ENCODE measurements around the gene DUSP7. TPM values are rescaled to one million over a fixed set of nuclear protein-coding genes. Genes with fewer than 3 reads are reported as not detected.

The DUSP7 gene
- total and polyA plus RNA-seq, 9 of the 15 experiments (the other 6 are each of a cell fraction or from before 2014, with no cell fraction given), result 0.45 to 15.8 (median 8.2) TPM

- TF ChIP-seq CHD7 (IDR thresholded peaks at IDR 0.05; ENCODE audit: low read depth, low read length) (no peak), TCF15 (CRISPR knock-in tag; IDR thresholded peaks at IDR 0.05) (no peak), HSF4 (CRISPR knock-in tag; IDR thresholded peaks at IDR 0.05; ENCODE audit: borderline replicate concordance) (no peak), ZNF717 (CRISPR knock-in tag; IDR thresholded peaks at IDR 0.05) (no peak), HNRNPL (IDR thresholded peaks at IDR 0.05; ENCODE audit: low read depth, low read length) (no peak)
Observed at GRCh38 chr3:52046902-52047239, 9.5 kb downstream of the DUSP7 start (continued).
